Hepatocyte (in vitro differentiated cells): Measurements from ENCODE around the gene CERS3. TPM values are rescaled to one million over a fixed set of nuclear protein-coding genes. Genes with fewer than 3 reads are reported as not detected.

ENCODE experiments used
- DNase-seq: peaks from one replicate; pipeline ENCODE4 v3.0.0-alpha.2; 2016; ENCODE audit warnings: low spot score
- H2AFZ ChIP-seq: fragments of 200-600 bp; sonication (generic); 2 replicates; pipeline ENCODE4 v1.6.0; 2016; ENCODE audit warnings: antibody characterized with exemption, mild to moderate bottlenecking
- H3K27ac ChIP-seq: fragments of 200-600 bp; sonication (generic); 2 replicates; pipeline ENCODE4 v1.5.1; 2016; ENCODE audit warnings: mild to moderate bottlenecking
- H3K27me3 ChIP-seq: fragments of 200-600 bp; sonication (generic); 2 replicates; pipeline ENCODE4 v1.6.1; 2016
- H3K36me3 ChIP-seq: fragments of 200-600 bp; sonication (generic); replicated peaks from 2 replicates; pipeline ENCODE4 v1.5.1; 2016; ENCODE audit warnings: low read depth; ENCODE audit not compliant: insufficient read depth
- H3K4me1 ChIP-seq: fragments of 200-600 bp; sonication (generic); 2 replicates; pipeline ENCODE4 v1.5.1; 2016; ENCODE audit warnings: mild to moderate bottlenecking, moderate library complexity; ENCODE audit not compliant: insufficient read depth
- H3K4me2 ChIP-seq: fragments of 200-600 bp; sonication (generic); 2 replicates; pipeline ENCODE4 v1.6.0; 2016
- H3K4me3 ChIP-seq: fragments of 200-600 bp; sonication (generic); 2 replicates; pipeline ENCODE4 v1.5.1; 2016; ENCODE audit warnings: mild to moderate bottlenecking
- H3K79me2 ChIP-seq: fragments of 200-600 bp; sonication (generic); 2 replicates; pipeline ENCODE4 v1.6.0; 2017; ENCODE audit warnings: mild to moderate bottlenecking
- H3K9me2 ChIP-seq: fragments of 200-600 bp; sonication (generic); replicated peaks from 2 replicates; pipeline ENCODE4 v1.6.0; 2017; ENCODE audit warnings: mild to moderate bottlenecking; ENCODE audit not compliant: insufficient read depth
- H3K9me3 ChIP-seq: fragments of 200-600 bp; sonication (generic); 2 replicates; pipeline ENCODE4 v1.5.1; 2016; ENCODE audit warnings: low read depth, mild to moderate bottlenecking
- H4K20me1 ChIP-seq: fragments of 200-600 bp; sonication (generic); 2 replicates; pipeline ENCODE4 v1.6.0; 2016; ENCODE audit warnings: mild to moderate bottlenecking; ENCODE audit not compliant: insufficient read depth, poor library complexity, severe bottlenecking
- CTCF ChIP-seq: fragments of 200-600 bp; sonication (generic); IDR thresholded peaks from 2 replicates; pipeline ENCODE4 v1.5.1; 2016; ENCODE audit warnings: antibody characterized with exemption, mild to moderate bottlenecking; ENCODE audit not compliant: poor library complexity
- EZH2 ChIP-seq: fragments of 200-600 bp; sonication (generic); IDR thresholded peaks from 2 replicates; pipeline ENCODE4 v1.6.1; 2016; ENCODE audit warnings: antibody characterized with exemption, mild to moderate bottlenecking, borderline replicate concordance
- EZH2phosphoT487 ChIP-seq: fragments of 200-600 bp; sonication (generic); IDR thresholded peaks from one replicate; pipeline ENCODE4 v1.6.1; 2018; ENCODE audit warnings: antibody characterized with exemption, mild to moderate bottlenecking, low read depth, moderate library complexity; ENCODE audit not compliant: unreplicated experiment, severe bottlenecking
- WGBS: methylation state at CpG from one replicate; pipeline ENCODE4 v1.1.6; 2016; ENCODE audit warnings: low lambda C conversion rate; ENCODE audit errors: missing lambda C conversion rate; 5-methylcytosine and 5-hydroxymethylcytosine counted together
- polyA plus RNA-seq: library from polyadenylated mRNA; unstranded; fragments of >200 nt; fragmentation: Nextera tagmentation; extraction: Ambion mirVana; gene quantifications from 2 replicates; pipeline ENCODE4 v1.2.1, GENCODE V29; 2016
- total RNA-seq: library from RNA; depleted of rRNA; stranded (reverse); fragments of >200 nt; gene quantifications from 2 replicates; pipeline ENCODE4 v1.2.3, GENCODE V29; 2014

Gene CERS3
- total and polyA plus RNA-seq, 2 experiments from 2014 or later: 0.53 TPM; not detected in 1

DNA sequence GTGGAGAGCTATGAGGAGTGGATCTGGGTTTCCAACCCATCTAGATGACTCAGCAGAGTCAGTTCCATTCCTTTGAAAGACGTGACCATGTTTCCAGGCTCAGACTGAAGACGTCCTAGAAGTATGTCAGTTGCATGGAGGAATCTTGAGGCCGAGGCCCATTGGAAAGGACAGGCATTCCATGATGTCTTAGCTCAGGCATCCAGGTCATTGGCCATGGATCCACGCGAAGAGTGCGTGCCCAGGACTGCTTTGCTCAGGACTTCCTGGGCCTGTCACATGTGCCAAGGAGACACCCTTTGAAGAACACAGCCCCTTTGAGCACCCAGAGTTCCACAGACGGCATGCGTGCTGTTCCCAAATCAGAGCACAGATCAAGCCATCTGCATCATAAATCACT is 94.7 kb downstream of the CERS3 start:
- Histone ChIP-seq H3K4me2 (no peak overlapping the region), H4K20me1 (no peaks in the 10 kb centered on the region), H3K4me3 (no peak overlapping the region), H2AFZ (no peak overlapping the region), H3K79me2 (no peaks in the 10 kb centered on the region), H3K27me3 (no peaks in the 10 kb centered on the region), H3K9me2 (no peaks in the 10 kb centered on the region), H3K27ac (no peak overlapping the region), H3K36me3 (no peaks in the 10 kb centered on the region), H3K9me3 (no peaks in the 10 kb centered on the region), H3K4me1 (no peaks in the 10 kb centered on the region)
- no peak for TF ChIP-seq EZH2phosphoT487
- TF ChIP-seq CTCF: no peak
- TF ChIP-seq EZH2: no peak
- WGBS: 87% methylated on average over 8 of the region's 8 CpGs
- DNase-seq: no peak

- Histone ChIP-seq H3K79me2 (no peaks in the 10 kb centered on the region), H3K9me3 (no peaks in the 10 kb centered on the region), H3K27me3 (no peaks in the 10 kb centered on the region), H3K4me3 (no peak overlapping the region), H3K27ac (no peak overlapping the region), H2AFZ (no peak overlapping the region), H4K20me1 (no peaks in the 10 kb centered on the region), H3K9me2 (no peaks in the 10 kb centered on the region), H3K36me3 (no peaks in the 10 kb centered on the region), H3K4me1 (no peaks in the 10 kb centered on the region), H3K4me2 (no peak overlapping the region)
- 97% methylated on average over 2 of the region's 2 CpGs for WGBS
- no peak for TF ChIP-seq EZH2phosphoT487
- TF ChIP-seq CTCF: no peak
- TF ChIP-seq EZH2: no peak
- no peak for DNase-seq
These were observed 95.4 kb downstream of the CERS3 start for GRCh38 chr15:100433304-100433703.

- no peak for DNase-seq
- Histone ChIP-seq H4K20me1 (no peaks in the 10 kb centered on the region), H3K4me2 (no peak overlapping the region), H3K9me3 (no peaks in the 10 kb centered on the region), H3K27me3 (no peaks in the 10 kb centered on the region), H3K4me1 (no peaks in the 10 kb centered on the region), H2AFZ (no peak overlapping the region), H3K9me2 (no peaks in the 10 kb centered on the region), H3K36me3 (no peaks in the 10 kb centered on the region), H3K4me3 (no peak overlapping the region), H3K27ac (no peak overlapping the region), H3K79me2 (no peaks in the 10 kb centered on the region)
- no peak for TF ChIP-seq CTCF
- no peak for TF ChIP-seq EZH2
- TF ChIP-seq EZH2phosphoT487: no peak
- 66% methylated on average over 1 of the region's 1 CpG for WGBS
These were observed 98.3 kb downstream of the CERS3 start for GRCh38 chr15:100430411-100430810.

DNA sequence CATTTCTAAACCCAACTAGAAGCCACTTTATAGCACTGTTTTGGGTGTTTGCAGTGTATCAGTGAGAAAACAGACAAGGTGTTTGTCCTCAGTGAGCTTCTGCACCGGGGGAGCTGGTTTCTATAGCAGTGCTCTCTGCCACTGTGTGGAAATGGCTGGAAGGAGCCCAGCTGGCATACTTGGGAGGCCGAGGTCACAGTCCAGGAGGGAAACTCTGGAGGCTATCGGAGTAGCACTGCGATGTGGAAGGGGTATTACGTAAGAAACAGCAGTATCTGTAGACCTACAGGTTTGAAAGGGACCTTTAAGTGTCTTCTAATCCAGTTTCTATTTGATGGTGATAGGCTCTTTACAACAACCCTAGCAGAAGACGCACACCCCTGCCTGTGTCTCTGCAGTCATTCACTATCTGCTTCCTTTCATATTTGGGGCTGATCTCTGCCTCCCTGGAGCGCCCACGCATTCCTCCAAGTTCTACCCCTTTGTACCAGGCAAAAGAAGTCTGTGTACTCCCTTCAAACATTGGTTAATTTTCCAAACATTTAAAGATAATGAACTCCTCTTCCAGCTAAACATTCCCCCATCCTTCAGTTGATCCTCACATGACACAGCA is 99.5 kb downstream of the CERS3 start:
- H3K79me2 ChIP-seq: no peaks in the 10 kb centered on the region
- no peaks in the 10 kb centered on the region for H3K27me3 ChIP-seq
- no peak overlapping the region for H3K27ac ChIP-seq
- no peaks in the 10 kb centered on the region for H3K9me2 ChIP-seq
- no peaks in the 10 kb centered on the region for H3K9me3 ChIP-seq
- TF ChIP-seq CTCF: no peak
- no peak for TF ChIP-seq EZH2phosphoT487
- TF ChIP-seq EZH2: no peak
- WGBS: 80% methylated on average over 8 of the region's 8 CpGs
- no peaks in the 10 kb centered on the region for H3K4me1 ChIP-seq
- no peak overlapping the region for H2AFZ ChIP-seq
- no peaks in the 10 kb centered on the region for H3K36me3 ChIP-seq
- H3K4me2 ChIP-seq: no peak overlapping the region
- no peak for DNase-seq
- no peaks in the 10 kb centered on the region for H4K20me1 ChIP-seq
- no peak overlapping the region for H3K4me3 ChIP-seq
